Activated T-cell treated with anti-CD3 and anti-CD28 coated beads for 1 hour (primary cell): ENCODE measurements around the gene LENG8.

ENCODE experiments used
- DNase-seq: peaks from one replicate; pipeline ENCODE4 v3.0.0-alpha.2; 2020; ENCODE audit warnings: low read depth

Gene LENG8

GRCh38 chr19:54424201-54424600 is 24.8 kb upstream of the LENG8 start:
- DNase-seq, result no peak

DNA sequence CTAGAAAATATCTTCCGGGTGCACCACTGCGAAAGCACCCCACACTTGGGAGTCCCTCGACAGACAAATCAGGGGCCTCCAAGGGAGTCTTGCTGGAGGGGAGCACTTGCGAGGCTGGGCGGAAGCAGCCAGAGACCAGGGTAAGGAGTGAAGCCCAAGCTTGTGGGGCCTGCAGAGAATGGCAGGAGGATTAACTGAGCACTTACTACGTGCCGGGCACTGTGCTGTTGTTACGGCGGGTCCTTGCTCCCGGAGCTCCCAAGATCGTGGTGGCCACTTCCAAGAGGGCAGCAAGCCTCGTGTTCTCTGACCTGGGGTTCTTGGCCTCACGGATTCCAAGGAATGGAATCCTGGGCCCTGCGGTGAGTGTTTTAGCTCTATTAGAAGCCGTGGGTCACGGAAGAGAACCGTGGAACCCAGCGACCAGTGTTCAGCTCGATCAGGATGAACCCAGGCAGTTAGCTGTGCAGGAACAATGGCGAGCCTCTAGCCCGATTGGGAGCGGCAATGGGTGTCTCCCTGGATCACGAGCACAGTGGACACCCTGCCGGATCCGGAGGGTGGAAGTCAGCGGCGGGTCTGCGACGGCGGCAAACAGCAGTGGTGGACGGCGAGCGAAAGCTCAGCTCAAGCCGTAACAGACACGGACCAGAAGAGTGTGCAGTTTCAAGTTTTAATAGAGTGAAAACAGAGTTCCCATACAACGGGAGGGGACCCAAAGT is 24.2 kb upstream of the LENG8 start:
- DNase-seq, result no peak

DNA sequence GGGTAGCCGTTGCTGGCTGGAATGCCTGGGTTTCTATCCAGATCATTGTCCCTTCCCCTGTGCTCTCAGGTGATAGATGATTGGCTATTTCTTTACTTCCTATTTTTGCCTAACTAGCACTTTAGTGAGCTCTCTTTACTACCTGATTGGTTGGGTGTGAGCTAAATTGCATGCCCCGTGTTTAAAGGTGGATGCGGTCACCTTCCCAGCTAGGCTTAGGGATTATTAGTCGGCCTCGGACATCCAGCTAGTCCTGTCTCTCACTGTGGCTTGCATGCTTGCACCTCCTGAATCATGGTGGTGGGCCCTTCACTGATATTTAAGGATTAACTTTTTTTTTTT is 23.6 kb upstream of the LENG8 start:
- DNase-seq, result no peak

- no peak for DNase-seq
Measured at GRCh38 chr19:54426291-54426931, 22.6 kb upstream of the LENG8 start.

- no peak for DNase-seq
Measured at GRCh38 chr19:54427586-54427985, 21.4 kb upstream of the LENG8 start.

DNA sequence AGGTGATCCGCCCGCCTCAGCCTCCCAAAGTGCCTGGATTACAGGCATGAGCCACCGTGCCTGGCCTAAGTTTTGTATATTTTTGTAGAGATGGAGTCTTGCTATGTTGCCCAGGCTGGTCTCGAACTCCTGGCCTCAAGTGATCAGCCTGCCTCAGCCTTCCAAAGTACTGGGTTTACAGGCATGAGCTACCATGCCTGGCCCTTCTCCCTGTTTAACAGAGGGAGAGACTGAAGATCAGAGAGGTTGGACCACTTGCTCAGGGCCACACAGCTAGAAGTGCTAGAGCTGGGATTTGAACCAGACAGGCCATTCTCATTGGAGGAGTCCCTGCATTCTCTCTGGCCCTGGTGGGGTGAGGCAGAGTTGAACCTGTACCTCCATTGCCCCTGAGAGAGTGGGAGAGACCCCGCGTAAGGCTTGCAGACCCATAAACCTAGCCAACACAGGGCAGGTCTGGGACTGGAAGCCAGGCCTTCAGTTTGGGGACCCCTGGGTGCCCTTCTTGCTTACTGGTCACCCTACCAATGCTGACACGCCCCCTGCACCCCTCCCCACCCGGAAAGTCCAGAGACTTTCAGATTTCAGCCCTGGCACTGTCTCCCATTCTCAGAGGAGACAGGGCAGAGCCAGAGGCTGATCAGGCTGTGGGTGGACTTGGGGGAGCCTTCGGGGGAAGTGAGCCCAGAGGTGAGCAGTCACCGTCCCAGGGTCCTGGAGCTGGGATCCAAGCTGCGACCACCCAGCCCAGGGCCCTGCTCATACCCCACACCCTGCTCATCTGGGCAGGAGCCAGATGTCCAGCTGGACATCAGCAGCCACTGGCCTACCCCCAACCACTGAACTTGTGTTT is 20.4 kb upstream of the LENG8 start:
- no peak for DNase-seq

- no peak for DNase-seq
Measured at GRCh38 chr19:54429176-54429495, 19.9 kb upstream of the LENG8 start.

GRCh38 chr19:54429545-54430227 is 19.3 kb upstream of the LENG8 start:
- no peak for DNase-seq

GRCh38 chr19:54430306-54431254 is 18.4 kb upstream of the LENG8 start:
- peak; percentile 22 for DNase-seq

DNA sequence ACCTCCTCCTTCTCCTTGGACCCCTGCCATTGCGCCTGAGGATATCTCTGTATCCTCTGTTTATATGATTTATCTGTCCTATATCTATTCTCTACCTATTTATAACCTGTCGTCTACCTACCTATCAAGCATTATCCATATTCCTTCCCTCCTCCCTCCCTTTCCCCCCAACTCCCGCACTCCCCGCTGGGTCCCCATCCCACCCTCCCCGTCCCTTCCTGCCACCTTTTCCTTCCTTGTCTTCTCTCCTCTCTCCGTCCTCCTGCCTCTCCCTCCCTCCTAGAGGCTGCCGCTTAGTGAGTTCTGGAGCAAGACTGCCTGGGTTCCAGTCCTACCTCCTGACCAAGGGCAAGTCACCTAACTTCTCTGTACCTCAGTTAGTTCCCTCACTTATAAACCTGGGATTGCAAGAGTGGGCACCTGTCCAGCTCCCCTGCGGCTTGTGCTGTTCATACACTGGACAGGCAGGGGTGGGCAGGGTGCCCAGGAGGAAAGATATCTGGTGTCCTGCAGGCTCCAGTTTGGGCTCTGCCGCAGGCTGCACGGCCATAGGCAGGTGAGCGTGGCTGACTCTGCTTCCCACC is 17.7 kb upstream of the LENG8 start:
- DNase-seq, result no peak

- no peak for DNase-seq
Measured at GRCh38 chr19:54432144-54432738, 16.8 kb upstream of the LENG8 start.

DNA sequence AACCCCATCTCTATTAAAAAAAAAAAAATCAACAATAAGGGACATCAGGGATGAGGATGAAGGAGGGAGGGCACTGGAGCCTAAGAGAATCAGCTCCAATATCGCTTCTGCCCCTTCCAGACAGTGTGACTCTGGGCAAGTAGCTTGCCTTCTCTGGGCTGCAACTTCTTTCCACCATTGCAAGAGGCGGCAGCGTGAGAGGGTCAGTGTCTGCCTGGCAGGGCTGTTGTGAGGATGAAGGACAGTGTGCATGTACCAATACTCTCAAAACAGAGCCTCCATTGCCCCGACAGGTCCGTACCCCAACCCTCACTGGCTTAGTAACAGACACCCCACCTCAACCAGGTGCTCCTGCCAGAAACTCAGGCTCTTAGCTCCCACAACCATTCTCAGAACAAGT is 15.3 kb upstream of the LENG8 start:
- DNase-seq, result no peak

DNA sequence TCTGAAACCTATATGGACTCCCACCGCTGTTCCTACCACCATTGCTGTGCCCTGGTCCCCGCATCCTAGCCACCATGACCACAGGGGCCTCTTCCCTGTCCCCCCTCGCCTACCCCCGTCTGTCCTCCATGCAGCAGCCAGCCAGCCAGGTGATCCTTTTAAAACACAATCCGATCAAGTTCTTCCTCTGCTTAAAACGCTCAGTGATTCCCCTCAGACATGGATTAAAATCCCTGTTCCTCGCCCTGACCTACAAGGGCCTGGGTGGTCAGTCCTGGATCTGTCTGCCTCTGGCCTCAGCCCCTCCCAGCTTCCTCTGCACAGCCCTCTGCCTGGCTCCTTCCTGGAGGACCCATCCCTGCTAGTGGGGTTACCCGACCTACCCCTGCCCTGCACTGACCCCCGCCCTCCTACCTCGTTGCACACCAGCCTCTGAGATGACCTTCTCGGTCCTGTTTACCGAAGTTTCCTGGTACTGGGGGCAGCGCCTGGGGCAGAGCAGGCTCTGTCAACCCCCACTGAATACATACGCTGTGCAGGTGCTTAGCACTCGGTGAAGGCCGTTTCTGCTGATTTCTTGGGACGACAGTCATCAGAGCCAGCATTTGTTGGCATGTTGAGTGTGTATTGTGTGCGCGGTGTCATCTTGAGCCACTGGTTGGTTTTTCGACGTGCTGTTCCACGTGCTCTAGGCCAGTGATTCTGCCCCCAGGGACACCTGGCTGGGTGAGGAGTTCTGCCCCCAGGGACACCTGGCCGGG is 14.7 kb upstream of the LENG8 start:
- DNase-seq, result no peak

DNA sequence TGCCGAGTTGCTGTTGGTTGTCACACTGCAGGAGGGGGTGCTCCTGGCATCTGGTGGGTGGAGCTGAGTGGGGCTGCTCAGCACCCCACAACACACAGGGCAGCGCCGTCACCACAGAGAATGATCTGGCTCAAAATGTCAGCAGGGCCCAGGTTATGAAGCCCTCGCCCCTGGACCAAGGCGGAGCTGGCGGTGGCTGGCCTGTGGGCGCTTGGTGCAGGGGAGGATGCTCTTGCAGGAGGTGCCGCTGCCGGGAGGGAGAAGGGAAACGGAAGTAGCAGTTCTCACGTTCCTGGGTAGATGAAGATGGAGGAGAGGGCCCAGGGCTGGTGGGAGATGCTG is 14.2 kb upstream of the LENG8 start:
- DNase-seq, result no peak

DNA sequence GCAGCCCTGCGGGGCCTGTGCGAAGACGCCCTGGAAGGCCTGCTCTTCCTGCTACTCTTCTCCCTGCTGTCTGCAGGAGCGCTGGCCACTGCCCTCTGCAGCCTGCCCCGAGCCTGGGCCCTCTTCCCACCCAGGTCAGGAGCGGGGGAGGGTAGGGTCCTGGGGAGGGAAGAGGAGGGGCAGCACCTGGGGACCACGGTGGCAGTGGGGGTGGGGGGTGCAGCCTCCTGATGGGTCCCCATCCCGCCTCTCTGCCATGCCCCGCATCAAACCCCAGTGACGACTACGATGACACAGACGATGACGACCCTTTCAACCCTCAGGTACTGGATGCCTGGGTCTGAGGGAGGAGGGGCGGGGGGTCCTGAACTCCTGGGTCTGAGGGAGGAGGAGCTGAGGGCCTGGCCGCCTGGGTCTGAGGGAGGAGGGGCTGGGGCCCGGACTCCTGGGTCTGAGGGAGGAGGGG is 13.4 kb upstream of the LENG8 start:
- DNase-seq, result no peak

- DNase-seq, result no peak
Measured at GRCh38 chr19:54436031-54436523, 12.9 kb upstream of the LENG8 start.

DNA sequence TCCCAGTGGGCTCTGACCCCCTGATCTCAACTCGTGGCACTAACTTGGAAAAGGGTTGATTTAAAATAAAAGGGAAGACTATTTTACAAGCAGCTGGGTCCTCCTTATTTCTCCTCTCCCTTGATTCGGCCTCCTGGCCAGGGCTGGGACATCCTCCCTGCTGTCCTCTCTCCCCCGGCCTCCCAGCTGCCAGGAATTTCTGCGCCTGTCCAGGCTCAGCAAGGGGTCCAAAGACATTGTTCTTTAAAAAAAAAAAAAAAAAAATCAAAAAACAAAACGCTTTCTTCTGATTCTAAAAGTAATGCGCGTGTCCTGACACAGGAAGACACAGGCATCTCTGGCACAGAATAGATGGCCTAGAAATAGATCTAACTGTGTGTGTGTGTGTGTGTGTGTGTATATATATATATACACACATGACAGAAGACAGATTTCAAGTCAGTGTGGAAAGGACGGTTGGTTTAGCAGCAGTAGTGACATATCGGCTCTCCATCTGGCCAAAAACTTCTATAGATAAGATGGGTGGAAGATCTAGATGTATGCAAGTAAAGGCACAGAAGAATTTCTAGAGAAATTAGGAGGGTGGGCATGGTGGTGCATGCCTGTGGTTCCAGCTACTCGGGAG is 12.3 kb upstream of the LENG8 start:
- DNase-seq, result no peak

DNA sequence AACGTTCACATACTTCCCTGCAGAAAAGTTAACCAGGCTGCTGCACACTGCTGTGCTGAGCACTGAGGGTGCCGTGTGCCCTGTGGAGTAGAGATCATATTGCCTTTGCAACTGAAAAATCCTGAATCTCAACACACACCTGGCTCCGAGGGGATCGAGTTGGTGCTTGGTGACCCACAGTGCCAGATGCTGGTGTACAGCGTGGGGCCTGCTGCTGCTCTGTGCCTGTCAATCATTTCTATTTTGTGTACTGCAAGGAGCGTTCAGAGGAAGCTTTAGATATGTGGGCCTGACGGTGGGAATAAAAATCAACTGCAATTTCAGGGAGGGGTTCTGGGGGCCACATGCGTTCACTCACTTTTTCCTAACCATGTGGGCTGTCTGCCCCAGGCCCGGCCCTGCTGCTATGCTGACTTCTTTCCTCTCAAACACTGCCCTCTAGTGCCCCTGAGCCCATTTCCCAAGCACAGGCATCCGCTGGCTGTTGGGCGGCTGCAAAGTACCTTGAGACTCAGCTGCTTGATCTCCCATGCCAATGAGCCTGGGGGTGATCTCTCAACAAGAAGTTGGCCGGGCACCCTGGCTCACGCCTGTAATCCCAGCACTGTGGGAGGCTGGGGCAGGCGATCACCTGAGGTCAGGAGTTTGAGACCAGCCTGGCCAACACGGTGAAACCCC is 9.7 kb upstream of the LENG8 start:
- no peak for DNase-seq

- DNase-seq, result no peak
Measured at GRCh38 chr19:54440641-54441040, 8.4 kb upstream of the LENG8 start.
